Lower leg skin (tissue), 4 donors: ENCODE results near the gene TSN. TPM values are rescaled to one million over a fixed set of nuclear protein-coding genes. Genes with fewer than 3 reads are reported as not detected.

ENCODE experiments used
- DNase-seq, 2 donors: peaks; one replicate each; pipeline ENCODE4 v3.0.0-alpha.2; 2019; ENCODE audit warnings: low spot score in 2 of 2
- H3K4me3 ChIP-seq: fragments of 200-600 bp; sonication (generic); 2 replicates; pipeline ENCODE4 v1.5.1; 2017; ENCODE audit warnings: mild to moderate bottlenecking, low read depth; ENCODE audit not compliant: poor library complexity, severe bottlenecking
- POLR2A ChIP-seq, 2 donors: fragments of 450-650 bp; IDR thresholded peaks; one replicate each; pipeline ENCODE4 v1.6.1; 2016 to 2017; ENCODE audit warnings: antibody characterized with exemption in 2 of 2, mild to moderate bottlenecking in 1 of 2, moderate library complexity in 1 of 2
- WGBS, 2 donors: methylation state at CpG; one replicate each; pipeline ENCODE4 v1.1.5; 2018; 5-methylcytosine and 5-hydroxymethylcytosine counted together
- intact Hi-C: fragments of 100-400 bp; cut with DNase I; formaldehyde crosslinking; loops from one replicate; pipeline ENCODE4 v1.15.0; 2023; ENCODE audit warnings: low total_unique reads
- total RNA-seq, 4 donors: library from RNA; depleted of rRNA; stranded (reverse); fragments of >200 nt; gene quantifications; one replicate each; pipeline ENCODE4 v1.1.0, GENCODE V29; 2016
- TF ChIP-seq, protein P1 (sequence below), 3 donors: fragments of 450-650 bp; IDR thresholded peaks; one replicate each; pipeline ENCODE4 v1.5.1; 2016; ENCODE audit warnings: antibody characterized with exemption in 3 of 3, mild to moderate bottlenecking in 3 of 3, moderate library complexity in 2 of 3

TSN gene
- total RNA-seq, 4 donors from 2014 or later = 30.7 to 52.4 (median 35.4) TPM

DNA sequence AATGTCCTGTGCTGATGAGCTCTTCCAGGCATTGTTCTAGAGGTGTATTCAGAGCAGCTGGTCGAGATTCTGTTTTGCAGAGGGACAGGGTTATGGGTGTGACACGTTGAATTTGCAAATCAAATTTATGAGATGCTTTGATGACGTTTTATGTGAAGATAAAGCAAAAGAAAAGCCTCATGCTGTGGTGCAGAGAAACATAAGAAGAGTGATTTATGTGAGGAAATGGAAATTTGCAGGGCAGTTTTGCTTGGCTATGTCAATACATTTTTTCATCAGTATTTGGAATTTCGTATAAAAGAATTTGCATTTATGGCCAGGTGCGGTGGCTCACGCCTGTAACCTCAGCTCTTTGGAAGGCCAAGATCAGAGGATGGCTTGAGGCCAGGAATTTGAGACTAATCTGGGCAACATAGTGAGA is 36.4 kb downstream of the TSN start:
- intact Hi-C loops = no loop called here
- no peak for DNase-seq
- 19 to 23% methylated on average over 6 of the region's 6 CpGs for WGBS, 2 donors
- no peak for TF ChIP-seq POLR2A (IDR thresholded peaks at IDR 0.05)
- TF ChIP-seq, protein P1, sequence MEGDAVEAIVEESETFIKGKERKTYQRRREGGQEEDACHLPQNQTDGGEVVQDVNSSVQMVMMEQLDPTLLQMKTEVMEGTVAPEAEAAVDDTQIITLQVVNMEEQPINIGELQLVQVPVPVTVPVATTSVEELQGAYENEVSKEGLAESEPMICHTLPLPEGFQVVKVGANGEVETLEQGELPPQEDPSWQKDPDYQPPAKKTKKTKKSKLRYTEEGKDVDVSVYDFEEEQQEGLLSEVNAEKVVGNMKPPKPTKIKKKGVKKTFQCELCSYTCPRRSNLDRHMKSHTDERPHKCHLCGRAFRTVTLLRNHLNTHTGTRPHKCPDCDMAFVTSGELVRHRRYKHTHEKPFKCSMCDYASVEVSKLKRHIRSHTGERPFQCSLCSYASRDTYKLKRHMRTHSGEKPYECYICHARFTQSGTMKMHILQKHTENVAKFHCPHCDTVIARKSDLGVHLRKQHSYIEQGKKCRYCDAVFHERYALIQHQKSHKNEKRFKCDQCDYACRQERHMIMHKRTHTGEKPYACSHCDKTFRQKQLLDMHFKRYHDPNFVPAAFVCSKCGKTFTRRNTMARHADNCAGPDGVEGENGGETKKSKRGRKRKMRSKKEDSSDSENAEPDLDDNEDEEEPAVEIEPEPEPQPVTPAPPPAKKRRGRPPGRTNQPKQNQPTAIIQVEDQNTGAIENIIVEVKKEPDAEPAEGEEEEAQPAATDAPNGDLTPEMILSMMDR (IDR thresholded peaks at IDR 0.05) = no peak
- H3K4me3 ChIP-seq = no peak overlapping the region

DNA sequence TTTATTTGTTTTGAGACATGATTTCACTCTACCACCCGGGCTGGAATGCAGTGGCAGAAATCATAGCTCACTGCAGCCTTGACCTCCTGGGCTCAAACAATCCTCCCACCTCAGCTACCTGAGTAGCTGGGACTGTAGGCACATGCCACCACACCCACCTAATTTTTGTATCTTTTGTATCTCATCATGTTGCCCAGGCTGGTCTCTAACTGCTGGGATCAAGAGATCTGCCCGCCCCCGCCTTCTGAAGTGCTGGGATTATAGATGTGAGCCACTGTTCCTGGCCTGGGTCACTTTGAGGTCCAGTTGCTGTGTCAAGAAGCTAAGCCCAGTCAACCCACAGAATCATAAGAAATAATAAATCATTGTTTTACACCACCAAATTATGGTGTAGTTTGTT is 38.4 kb downstream of the TSN start:
- DNase-seq = no peak
- H3K4me3 ChIP-seq = no peak overlapping the region
- WGBS, 2 donors = 81 to 92% methylated on average over 3 of the region's 3 CpGs
- intact Hi-C loops = no loop called here
- TF ChIP-seq, protein P1 (IDR thresholded peaks at IDR 0.05) = no peak
- TF ChIP-seq POLR2A (IDR thresholded peaks at IDR 0.05) = no peak

DNA sequence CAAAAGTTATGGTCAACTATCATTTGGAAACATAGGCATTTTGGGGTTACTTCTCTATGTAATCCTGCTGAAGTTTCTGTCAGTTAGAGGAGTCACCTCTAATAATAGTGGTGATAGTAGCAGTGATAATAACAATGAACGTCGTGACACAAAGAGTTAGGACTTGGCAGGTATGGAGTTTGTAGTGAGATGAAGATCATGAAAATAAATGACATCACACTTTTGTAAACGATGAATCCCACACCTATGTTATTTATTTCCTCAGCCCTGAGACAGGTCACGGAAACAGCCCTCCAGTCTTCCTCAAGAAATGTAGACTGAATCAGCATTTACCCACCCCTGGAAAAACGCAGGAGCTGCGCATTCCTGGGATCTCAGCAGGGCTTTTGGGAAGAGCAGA is 38.8 kb downstream of the TSN start:
- TF ChIP-seq, protein P1 (IDR thresholded peaks at IDR 0.05) = no peak
- TF ChIP-seq POLR2A (IDR thresholded peaks at IDR 0.05) = no peak
- 74 to 84% methylated on average over 6 of the region's 6 CpGs for WGBS, 2 donors
- DNase-seq = no peak
- intact Hi-C loops = no loop called here
- no peak overlapping the region for H3K4me3 ChIP-seq

DNA sequence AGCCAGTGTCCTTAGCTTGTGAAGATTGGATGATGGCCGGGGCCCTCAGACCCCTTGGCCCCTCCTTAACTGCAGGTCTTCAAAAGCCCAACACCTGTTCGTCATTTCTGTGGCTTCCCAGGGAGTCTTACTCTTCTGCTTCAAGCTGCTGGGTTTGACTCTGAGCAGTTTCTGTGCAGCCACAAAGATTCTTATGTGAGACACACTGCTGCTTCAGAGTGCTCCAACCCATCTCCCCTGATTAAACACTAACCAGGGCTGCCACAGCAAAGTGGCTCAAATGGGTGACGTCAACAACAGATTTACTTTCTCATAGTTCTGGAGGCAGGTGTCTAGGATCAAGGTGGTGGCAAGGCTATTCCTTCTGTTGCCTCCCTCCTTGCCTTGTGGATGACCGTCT is 40.8 kb downstream of the TSN start:
- DNase-seq = no peak
- H3K4me3 ChIP-seq = no peak overlapping the region
- intact Hi-C loops = no loop called here
- TF ChIP-seq, protein P1 (IDR thresholded peaks at IDR 0.05) = no peak
- TF ChIP-seq POLR2A (IDR thresholded peaks at IDR 0.05) = no peak
- 82 to 93% methylated on average over 4 of the region's 4 CpGs for WGBS, 2 donors

DNA sequence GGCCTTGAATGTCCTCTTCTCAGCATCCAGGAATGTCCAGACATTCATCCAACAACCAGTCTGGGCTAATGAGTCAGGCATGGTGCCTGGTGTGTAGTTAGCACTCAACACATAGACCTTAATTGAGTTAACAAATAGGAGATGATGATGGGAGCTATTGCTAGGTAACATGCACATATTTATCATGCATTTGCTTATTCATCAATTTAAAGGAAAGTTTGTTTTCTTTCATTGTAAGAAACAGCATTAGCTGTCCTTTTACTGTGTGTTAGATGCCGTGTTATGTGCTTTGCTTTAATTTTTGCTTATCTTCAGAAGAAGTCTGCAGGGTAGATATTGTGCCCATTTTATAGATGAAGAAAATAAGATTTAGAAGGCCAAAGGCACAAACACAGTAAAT is 43.2 kb downstream of the TSN start:
- TF ChIP-seq, protein P1 (IDR thresholded peaks at IDR 0.05) = no peak
- no peak for TF ChIP-seq POLR2A (IDR thresholded peaks at IDR 0.05)
- intact Hi-C loops = no loop called here
- no peak for DNase-seq
- no peak overlapping the region for H3K4me3 ChIP-seq
- 87 to 88% methylated on average over 1 of the region's 1 CpG for WGBS, 2 donors

DNA sequence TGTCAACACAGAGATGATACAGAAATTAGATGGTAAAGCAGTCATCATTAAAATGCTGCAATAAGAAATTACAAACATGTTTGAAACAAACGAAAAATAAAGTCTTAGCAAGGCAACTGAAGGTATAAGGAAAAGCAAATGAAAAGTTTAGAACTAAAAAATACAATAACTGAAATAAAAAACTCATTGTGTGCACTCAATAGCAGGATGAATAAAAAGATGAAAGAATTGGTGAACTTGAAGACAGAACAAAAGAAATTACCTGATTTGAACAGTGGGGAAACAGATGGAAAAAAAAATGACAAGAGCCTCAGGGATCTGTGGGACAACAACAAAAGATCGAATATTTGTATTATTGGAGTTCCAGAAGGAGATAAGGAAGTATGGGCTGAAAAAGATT is 46.5 kb downstream of the TSN start:
- no peak overlapping the region for H3K4me3 ChIP-seq
- WGBS, 2 donors = 70 to 76% methylated on average over 2 of the region's 2 CpGs
- TF ChIP-seq, protein P1 (IDR thresholded peaks at IDR 0.05) = no peak
- no peak for TF ChIP-seq POLR2A (IDR thresholded peaks at IDR 0.05)
- no peak for DNase-seq
- intact Hi-C loops = no loop called here
